Measurements from ENCODE around the gene AHNAK2.

DNA sequence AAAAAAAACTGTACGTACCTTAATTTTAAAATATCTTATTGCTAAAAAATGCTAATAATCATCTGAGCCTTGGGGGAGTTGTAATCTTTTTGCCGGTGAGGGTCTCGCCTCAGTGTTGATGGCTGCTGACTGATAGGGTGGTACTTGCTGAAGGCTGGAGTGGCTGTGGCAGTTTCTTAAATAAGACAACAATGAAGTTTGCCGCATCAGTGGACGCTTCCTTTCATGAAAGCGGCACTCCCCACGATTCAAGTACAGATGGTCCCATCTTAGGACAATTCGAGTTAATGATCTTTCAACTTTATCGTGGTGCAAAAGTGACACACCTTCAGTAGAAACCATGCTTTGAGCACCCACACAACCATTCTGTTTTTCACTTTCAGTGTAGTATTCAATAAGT lies 61.1 kb downstream of the AHNAK2 start:
- no peak for TF ChIP-seq POLR2A (IDR thresholded peaks at IDR 0.05; ENCODE audit: extremely low read depth, insufficient read length)
- TF ChIP-seq, protein P1, sequence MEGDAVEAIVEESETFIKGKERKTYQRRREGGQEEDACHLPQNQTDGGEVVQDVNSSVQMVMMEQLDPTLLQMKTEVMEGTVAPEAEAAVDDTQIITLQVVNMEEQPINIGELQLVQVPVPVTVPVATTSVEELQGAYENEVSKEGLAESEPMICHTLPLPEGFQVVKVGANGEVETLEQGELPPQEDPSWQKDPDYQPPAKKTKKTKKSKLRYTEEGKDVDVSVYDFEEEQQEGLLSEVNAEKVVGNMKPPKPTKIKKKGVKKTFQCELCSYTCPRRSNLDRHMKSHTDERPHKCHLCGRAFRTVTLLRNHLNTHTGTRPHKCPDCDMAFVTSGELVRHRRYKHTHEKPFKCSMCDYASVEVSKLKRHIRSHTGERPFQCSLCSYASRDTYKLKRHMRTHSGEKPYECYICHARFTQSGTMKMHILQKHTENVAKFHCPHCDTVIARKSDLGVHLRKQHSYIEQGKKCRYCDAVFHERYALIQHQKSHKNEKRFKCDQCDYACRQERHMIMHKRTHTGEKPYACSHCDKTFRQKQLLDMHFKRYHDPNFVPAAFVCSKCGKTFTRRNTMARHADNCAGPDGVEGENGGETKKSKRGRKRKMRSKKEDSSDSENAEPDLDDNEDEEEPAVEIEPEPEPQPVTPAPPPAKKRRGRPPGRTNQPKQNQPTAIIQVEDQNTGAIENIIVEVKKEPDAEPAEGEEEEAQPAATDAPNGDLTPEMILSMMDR (IDR thresholded peaks at IDR 0.05; ENCODE audit: low read depth, low read length) = no peak

All from NB4 (cell line).